Measurements from ENCODE around the gene CLDN14. TPM values are rescaled to one million over a fixed set of nuclear protein-coding genes. Genes with fewer than 3 reads are reported as not detected.

The CLDN14 gene
- total RNA-seq, 1 experiment from 2014 or later = not detected

GRCh38 chr21:36433059-36433709, 46.7 kb downstream of the CLDN14 start:
- DNase-seq (ENCODE audit: low read depth) = no peak

- DNase-seq (ENCODE audit: low read depth) = no peak
Measured at GRCh38 chr21:36431252-36431651, 48.7 kb downstream of the CLDN14 start.

DNA sequence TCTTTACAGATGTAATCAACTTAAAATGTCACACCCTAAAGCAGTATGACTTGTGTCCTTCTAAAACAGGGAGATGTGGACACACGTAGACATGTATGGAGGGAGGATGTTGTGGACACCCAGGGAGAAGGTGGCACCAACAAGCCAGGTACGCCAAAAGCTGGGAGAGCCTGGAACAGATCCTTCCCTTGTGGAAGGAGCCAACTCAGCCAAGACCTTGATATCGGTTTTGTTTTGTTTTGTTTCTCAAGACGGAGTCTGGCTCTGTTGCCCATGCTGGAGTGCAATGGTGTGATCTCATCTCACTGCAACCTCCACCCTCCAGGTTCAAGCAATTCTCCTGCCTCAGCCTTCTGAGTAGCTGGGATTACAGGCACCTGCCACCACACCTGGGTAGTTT, 49.1 kb downstream of the CLDN14 start:
- no peak for DNase-seq (ENCODE audit: low read depth)

DNA sequence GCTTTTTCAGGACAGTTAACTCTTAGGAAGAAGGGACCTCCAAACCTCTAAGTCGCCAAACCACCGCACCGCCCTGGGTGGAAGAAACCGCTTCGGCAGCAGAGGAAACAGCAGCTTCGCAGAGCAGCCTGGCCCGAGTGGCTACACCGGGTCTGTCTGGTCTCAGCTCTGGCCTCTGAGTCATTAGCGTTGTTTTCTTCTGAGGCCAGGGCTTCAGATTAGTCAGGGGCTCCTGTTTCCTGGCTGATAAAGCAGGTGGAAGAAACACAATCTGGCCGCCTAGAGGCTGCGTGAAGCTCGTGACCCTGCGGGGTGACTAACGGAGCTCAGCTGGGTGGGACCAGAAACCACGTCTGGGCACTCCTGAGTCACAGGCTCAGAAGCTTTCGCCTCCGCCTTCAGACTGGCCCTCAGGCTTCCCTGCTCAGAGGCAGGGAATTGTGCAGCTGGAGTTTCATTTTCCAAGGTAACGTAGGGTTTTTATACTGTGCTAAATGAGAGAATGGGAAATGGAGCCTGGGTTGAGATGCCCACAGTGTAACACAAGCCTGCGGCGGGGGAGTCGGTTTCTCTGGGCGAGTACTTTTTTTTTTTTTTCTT, 49.9 kb downstream of the CLDN14 start:
- DNase-seq (ENCODE audit: low read depth) = peak; percentile 99

DNA sequence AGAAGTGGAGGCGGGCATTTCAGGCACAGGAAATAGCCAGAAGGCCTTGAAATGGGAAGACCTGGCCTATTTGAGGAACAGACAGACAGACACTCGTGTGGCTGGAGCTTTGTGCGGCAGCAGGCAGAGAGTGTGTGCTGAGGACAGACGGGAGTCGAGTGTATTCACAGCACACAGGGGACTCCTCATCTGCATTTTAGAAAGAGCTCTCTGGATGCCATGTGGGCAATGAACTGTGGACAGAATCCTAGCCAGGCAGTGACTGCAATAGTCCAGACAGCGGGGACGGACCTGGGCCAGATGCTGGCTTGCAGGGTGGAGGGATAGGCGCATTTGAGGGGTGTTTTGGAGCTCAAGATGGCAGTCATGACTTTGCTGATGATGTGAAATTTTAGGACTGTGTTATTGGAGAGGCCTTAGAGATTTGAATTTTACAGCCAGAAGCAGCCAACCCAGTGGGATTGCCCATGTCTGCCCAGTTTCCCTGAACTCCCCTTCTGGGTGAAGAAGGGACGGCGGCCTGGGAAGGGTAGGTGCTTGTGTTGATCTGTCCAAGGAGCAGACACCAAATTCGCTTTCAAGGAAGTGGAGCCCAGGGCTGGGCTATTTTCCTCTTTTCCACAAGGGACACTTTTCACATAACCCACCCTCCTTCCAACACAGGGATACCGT, 51.0 kb downstream of the CLDN14 start:
- DNase-seq (ENCODE audit: low read depth) = peak; percentile 22

GRCh38 chr21:36427502-36427901, 52.4 kb downstream of the CLDN14 start:
- no peak for DNase-seq (ENCODE audit: low read depth)

DNA sequence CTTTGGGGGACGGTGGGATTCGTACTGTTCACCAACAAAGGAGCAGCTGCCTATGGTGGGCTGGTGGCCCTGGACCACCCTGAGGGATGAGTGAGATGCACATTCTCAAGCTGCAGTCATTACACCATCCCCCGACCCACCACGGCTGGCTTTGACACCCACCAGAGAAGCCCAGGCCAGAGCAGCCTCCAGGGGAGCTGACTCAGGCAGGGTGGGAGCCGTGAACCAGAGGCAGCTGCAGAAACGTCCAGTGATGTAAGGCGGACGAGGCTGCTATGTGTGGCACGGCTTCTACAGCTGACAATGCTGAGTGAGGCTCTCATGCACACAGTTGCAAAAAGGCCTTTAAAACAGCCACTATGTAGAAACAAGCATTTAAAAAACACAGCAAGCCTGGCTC, 54.6 kb downstream of the CLDN14 start:
- peak; percentile 43 for DNase-seq (ENCODE audit: low read depth)

- no peak for DNase-seq (ENCODE audit: low read depth)
Measured at GRCh38 chr21:36424592-36424991, 55.3 kb downstream of the CLDN14 start.

- no peak for DNase-seq (ENCODE audit: low read depth)
Measured at GRCh38 chr21:36423771-36424433, 56.0 kb downstream of the CLDN14 start.

GRCh38 chr21:36422279-36423098, 57.4 kb downstream of the CLDN14 start:
- DNase-seq (ENCODE audit: low read depth) = peak; percentile 51

- no peak for DNase-seq (ENCODE audit: low read depth)
Measured at GRCh38 chr21:36420571-36421339, 59.2 kb downstream of the CLDN14 start.

GRCh38 chr21:36419996-36420395, 59.9 kb downstream of the CLDN14 start:
- peak; percentile 83 for DNase-seq (ENCODE audit: low read depth)

DNA sequence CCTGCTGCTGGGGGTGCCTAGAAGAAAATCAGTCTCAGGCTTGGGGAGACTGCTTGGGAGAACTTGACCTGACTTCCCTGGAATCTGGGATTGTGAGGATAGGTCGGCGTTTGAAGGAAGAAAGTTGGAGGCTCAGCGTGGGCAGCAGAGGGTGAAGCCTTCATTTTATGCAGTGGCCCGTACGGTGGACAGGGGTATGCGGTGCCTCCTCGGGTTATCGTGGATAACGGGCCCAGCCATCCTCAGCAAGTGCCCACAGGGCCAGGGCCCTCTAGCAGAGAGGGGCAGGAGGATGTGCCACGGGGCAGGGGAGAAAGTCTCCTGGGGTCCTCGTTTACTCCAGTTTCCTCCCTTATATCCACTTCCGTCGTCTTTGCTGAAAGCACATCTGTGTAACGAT, 60.7 kb downstream of the CLDN14 start:
- DNase-seq (ENCODE audit: low read depth) = no peak

- no peak for DNase-seq (ENCODE audit: low read depth)
Measured at GRCh38 chr21:36415375-36415774, 64.5 kb downstream of the CLDN14 start.

DNA sequence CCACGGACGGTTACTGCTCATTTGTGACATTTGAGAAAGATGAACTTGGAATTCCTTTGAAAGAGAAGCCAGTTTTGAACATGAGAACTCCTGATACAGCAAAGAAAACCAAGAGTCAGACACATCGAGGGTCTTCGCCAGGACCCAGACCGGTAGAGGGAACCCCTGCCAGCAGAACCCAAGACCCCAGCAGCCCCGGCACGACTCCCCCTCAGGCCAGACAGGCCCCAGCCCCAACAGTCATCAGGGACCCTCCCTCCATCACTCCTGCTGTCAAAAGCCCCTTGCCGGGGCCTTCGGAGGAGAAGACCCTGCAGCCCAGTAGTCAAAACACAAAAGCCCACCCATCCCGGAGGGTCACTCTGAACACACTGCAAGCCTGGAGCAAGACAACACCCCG, 67.0 kb downstream of the CLDN14 start:
- no peak for DNase-seq (ENCODE audit: low read depth)

GRCh38 chr21:36411301-36411700, 68.6 kb downstream of the CLDN14 start:
- DNase-seq (ENCODE audit: low read depth) = no peak

Other genes starting within 250 kb of the CLDN14 start
- gene MORC3, start 159.9 kb downstream of the CLDN14 start, total RNA-seq (2014; rRNA removed; shearing (Covaris generic)) = 25.5 and 29.7 TPM in 2 replicates
- 8.4 and 10.3 TPM in 2 replicates for gene CHAF1B, start 94.7 kb downstream of the CLDN14 start, total RNA-seq (2014; rRNA removed; shearing (Covaris generic))
- gene SIM2, start 219.0 kb upstream of the CLDN14 start, total RNA-seq (2014; rRNA removed; shearing (Covaris generic)) = 1.2 and 1.5 TPM in 2 replicates